MM.1S (cell line): ENCODE results near the gene EEA1.

Experiments used
- CTCF ChIP-seq: fragments of 300-600 bp; sonication (generic); IDR thresholded peaks from 2 replicates; pipeline ENCODE4 v1.5.1; 2016; ENCODE audit warnings: antibody characterized with exemption, low read length, mixed read lengths
- EZH2 ChIP-seq: fragments of 300-600 bp; sonication (generic); optimal IDR thresholded peaks from 2 replicates; pipeline ENCODE3; 2017; ENCODE audit warnings: low read depth, mild to moderate bottlenecking, antibody characterized with exemption, low read length, mixed read lengths

GRCh38 chr12:92814584-92814983 is 114.5 kb downstream of the EEA1 start:
- no peak for TF ChIP-seq CTCF
- TF ChIP-seq EZH2 = no peak
